GM18505 (cell line): ENCODE measurements around the gene KDR.

Experiments used
- ATAC-seq: cut with Tn5 transposase; IDR thresholded peaks from one replicate; pipeline ENCODE4 v1.9.1; 2021; ENCODE audit not compliant: unreplicated experiment
- POLR2A ChIP-seq: IDR thresholded peaks from 4 replicates; pipeline ENCODE4 v1.6.1; 2011; ENCODE audit warnings: borderline replicate concordance; ENCODE audit not compliant: insufficient read depth, insufficient read length; ENCODE audit errors: extremely low read depth

Gene KDR

DNA sequence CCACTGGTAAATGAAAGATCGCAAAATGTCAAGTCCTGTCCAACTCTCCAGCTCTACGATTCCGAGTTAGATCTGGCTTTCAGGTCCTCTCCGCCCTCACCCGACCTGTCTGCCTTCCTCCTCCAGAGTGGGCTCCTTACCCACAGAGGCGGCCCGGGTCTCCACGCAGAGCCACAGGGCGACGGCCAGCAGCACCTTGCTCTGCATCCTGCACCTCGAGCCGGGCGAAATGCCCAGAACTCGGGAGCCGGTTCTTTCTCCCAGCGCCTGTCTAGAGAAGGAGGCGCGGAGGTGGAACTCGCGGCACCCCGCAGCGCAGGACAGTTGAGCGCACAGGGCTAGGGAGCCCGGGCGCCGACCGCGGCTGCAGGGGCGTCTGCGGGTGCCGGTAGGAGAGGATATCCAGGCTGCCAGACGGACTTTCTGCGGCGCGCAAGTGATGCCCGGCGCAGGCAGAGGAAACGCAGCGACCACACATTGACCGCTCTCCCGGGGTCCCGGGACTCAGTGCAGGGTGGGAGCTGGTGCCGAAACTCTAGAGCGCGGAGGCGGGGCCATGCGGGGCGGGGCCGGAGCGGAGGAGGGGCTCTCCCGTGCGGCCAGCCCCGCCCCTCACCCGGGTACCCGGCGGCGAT, at the start of gene KDR:
Gene KDR (minus strand): TSS at position 509 of the 635 bp plus-strand sequence. CDS start 302 bp downstream, at position 207.
- no peak for ATAC-seq
- no peak for TF ChIP-seq POLR2A

DNA sequence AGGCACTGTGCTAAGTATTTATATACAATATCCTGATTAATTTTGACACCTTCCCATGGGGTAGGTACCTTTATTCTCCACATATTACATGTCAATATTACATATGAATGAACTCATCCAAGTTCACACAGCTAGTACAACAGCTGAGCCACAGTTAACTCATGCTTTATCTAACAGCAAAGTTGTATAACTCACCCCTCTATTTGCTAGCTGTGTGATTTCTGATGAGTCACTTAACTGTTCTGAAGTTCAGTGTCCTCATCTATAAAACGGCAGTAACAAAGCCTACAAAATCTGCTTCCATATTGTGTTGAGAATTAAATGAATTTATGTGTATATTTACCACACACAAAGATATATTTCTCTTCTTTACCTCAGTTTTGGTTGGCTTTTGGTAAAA, 48.2 kb upstream of the KDR start:
- no peak for ATAC-seq
- TF ChIP-seq POLR2A = no peak

DNA sequence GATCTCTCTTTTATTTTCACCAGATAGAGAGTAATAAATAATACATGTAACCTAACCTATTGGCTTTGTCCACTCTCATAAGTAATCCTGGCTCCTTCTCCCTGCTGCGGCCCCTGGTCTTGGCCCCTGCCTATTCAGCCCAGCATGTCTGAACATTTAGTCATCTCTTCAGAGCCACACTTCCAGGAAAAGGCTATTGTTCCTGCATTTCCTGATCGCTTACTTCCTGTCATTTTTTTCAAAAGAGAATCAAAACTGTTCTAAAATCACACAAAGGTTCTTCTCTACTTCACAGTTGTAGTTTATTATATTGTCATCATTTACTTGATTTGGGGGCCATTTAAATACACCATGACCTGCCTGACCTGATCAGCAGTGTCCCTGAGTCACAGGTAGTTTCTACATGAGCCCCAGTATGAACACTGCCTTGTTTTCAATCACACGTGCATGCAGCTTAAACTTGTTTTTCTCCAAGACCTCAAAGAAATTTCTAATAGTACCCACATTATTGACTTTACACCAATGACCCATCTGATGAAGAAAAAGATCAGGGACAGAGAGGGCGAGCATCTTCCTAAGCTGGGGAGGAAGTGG, 47.4 kb upstream of the KDR start:
- no peak for ATAC-seq
- TF ChIP-seq POLR2A = no peak

DNA sequence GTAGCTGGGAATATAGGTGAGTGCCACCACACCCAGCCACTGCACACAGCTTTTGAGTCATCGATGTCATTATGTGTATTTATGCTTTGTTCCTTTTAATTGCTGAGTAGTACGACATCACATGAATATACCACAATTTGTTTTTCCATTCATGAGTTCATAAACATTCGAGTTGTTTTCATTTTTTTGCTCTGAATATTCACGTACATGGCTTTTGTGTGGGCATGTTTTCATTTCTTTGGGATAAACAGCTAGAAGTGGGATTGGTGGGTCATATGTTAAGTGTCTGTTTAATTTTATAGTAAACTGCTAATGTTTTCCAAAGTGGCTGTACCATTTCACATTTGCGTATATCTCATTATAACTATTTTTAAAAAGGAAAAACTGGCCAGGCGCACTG, 45.1 kb upstream of the KDR start:
- TF ChIP-seq POLR2A = no peak
- no peak for ATAC-seq

DNA sequence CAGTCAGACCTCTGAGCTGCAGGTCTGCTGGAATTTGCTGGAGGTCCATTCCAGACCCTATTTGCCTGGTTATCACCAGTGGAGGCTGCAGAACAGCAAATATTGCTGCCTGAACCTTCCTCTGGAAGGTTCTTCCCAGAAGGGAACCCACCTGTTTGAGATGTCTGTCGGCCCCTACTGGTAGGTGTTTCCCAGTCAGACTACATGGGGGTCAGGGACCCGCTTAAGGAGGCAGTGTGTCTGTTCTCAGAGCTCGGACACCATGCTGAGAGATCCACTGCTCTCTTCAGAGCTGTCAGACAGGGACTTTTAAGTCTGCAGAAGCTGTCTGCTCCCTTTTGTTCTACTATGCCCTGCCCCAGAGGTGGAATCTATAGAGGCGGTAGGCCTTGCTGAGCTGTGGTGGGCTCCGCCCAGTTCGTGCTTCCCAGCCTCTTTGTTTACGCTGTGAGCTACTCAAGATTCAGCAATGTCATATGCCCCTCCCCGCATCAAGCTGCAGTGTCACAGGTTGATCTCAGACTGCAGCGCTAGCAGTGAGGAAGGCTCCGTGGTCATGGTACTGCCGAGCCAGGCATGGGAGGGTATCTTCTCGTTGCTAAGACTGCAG, 44.1 kb upstream of the KDR start:
- TF ChIP-seq POLR2A = no peak
- no peak for ATAC-seq

DNA sequence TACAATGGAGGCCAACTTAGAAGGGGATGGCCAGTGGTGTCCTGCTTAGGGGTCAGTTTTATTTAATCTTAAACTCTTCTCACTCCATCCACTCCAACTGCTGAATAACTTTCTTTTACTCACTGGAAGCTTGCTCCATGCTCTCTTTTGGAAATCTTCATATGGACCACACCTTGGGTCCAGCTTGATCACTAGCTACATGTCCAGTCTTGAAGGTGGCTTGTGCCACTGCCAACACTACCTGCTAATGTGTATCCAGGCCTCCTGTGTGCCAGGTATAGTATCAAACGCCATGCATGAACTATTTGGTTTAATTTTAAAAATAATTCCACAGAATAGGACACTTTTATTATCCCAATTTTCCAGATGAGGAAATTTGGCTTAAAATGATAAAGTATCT, 37.0 kb upstream of the KDR start:
- no peak for ATAC-seq
- TF ChIP-seq POLR2A = no peak

- no peak for ATAC-seq
- no peak for TF ChIP-seq POLR2A
Observed at GRCh38 chr4:55161739-55162138, 36.3 kb upstream of the KDR start.

DNA sequence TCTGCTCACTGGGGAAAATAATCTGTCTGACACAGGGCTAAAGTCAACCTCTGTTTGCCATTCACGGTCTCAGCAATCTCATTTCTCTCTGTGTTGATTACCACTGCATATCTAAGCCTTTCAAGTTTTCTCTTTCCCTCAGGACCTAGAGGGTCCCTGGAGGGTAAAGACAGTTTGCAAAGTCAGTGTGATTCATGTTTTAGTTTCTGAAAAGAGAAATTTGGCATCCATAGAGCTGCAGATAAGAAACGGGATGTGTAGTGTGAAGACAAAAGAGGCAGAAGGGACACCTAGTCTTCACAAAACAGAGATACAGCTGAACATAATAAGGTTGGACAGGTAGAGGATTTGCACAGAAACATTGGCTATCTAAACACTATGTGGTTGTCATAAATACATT, 34.5 kb upstream of the KDR start:
- TF ChIP-seq POLR2A = no peak
- ATAC-seq = no peak

DNA sequence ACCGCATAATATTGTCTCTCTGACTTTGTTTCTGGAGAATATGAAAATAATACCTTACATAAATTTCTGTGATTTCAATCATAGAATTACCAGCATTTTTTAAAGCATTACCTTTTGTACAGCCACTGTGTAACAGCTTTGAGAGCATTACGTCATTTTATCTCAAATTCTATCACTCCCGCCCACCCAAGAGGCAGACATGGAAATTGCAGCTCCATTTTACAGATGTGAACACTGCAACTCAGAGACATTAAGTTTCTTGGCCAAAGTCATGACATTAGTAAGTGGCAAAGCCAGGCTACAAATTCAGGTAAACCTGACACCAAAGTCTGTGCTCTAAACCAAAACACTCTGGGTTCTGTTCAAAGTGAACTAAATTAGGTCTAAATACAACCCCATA, 33.6 kb upstream of the KDR start:
- no peak for ATAC-seq
- TF ChIP-seq POLR2A = no peak

DNA sequence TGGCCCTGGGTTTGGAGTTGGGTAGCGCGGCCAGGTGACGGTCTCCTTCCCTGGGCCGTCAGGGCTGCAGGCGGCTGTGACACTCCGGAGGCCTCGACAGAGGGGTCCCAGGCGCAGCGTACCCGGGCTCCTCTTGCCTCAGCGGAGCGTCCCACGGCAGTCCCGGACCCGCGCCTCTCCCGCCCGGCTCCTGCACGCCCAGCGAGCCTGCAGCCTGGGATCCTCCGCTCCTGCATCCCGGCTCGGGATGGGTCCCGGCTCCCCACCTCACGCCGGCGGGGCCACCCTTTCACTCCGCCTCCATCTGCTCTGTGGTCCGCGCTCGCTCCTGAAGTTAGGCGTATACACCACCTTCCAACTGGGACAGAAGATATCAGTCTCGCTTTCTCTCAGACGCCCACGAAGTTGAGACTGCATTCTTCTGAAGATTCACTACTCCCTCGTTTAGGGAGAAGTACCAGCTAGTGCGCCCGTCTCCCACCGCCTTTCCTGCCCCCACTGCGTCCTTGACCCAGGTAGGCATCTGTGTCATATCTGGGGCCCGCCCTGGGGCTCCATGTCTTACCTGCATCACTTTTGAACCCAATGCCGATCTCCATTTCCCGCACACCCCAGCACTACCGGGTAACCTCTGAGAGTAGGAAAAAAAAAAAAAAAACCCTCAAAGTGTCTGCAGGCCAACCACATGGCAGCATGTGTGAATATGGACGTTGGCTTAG, 32.3 kb upstream of the KDR start:
- no peak for TF ChIP-seq POLR2A
- no peak for ATAC-seq

DNA sequence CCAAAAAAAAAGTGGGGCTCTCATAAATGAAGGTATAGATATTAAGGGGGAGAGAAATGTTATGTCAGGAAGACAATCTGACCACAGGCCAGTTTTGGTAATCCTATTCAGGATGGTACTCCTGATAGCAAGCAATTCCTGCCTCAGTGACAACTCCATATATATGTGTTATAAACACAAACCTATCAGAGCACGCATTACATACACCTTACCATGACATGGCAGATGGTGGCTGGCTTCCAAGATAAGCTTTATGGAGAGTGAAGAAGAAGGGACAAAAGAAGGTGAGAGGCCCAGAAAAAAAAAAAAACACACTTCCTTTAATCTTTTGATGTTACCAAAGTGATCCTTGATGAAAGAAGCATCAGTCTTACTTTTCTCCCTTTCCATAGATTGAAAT, 29.5 kb upstream of the KDR start:
- no peak for TF ChIP-seq POLR2A
- ATAC-seq = no peak

GRCh38 chr4:55154290-55154880, 29.0 kb upstream of the KDR start:
- ATAC-seq = no peak
- TF ChIP-seq POLR2A = no peak

GRCh38 chr4:55143858-55144257, 18.5 kb upstream of the KDR start:
- ATAC-seq = no peak
- no peak for TF ChIP-seq POLR2A

DNA sequence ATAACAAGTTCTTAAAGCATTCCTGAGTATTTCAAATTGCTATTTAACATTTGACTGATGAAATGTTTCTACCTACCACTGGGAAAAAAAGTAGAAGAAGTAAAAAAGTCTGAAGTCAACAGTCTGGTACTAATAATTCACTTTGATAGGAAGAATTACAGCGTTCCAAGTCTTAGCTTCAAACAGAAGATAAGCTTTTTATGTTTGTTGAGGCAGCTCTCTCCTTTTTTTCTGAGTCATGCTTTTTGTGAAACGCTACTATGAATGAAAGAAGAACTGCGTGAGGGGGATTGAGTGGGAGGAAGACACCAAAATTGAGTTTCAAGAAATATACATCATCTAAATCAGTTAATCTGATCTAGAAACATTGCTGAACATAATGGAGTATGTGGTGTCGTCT, 13.0 kb upstream of the KDR start:
- no peak for ATAC-seq
- TF ChIP-seq POLR2A = no peak

- ATAC-seq = no peak
- TF ChIP-seq POLR2A = no peak
Observed at GRCh38 chr4:55136634-55137033, 11.2 kb upstream of the KDR start.
